Measurements from ENCODE around the gene RAB6C. TPM values are rescaled to one million over a fixed set of nuclear protein-coding genes. Genes with fewer than 3 reads are reported as not detected.
"Not testable (repeated sequence)": the region's sequence is repeated elsewhere in the genome, so short reads cannot be mapped to it uniquely, and the experiment has no call there.

Gene RAB6C
- total RNA-seq, 4 donors from 2014 or later, result not detected

- no peak for DNase-seq
- no peaks in the 10 kb centered on the region for H3K4me1 ChIP-seq
- no peak for TF ChIP-seq POLR2A (IDR thresholded peaks at IDR 0.05)
- no peak for TF ChIP-seq CTCF (IDR thresholded peaks at IDR 0.05)
- H3K27me3 ChIP-seq, result peaks cover 0 to 40% (median 0%) of the 10 kb centered on the region in 4 donors
- H3K9me3 ChIP-seq, result no peaks in the 10 kb centered on the region
- intact Hi-C loops (cut with DNase I), result no loop called here
- H3K36me3 ChIP-seq, result no peaks in the 10 kb centered on the region
- H3K27ac ChIP-seq, result no peak overlapping the region
- H3K4me3 ChIP-seq, result no peak overlapping the region
Measured at GRCh38 chr2:129945557-129945956, 33.9 kb upstream of the RAB6C start.

- peaks cover 0 to 31% (median 0%) of the 10 kb centered on the region in 4 donors for H3K27me3 ChIP-seq
Measured at GRCh38 chr2:129947712-129948111, 31.8 kb upstream of the RAB6C start.

GRCh38 chr2:129956171-129956570 is 23.3 kb upstream of the RAB6C start:
- H3K36me3 ChIP-seq; H3K27ac ChIP-seq; H3K4me3 ChIP-seq; DNase-seq; H3K9me3 ChIP-seq; intact Hi-C loops (cut with DNase I); H3K4me1 ChIP-seq: not testable (repeated sequence)
- H3K27me3 ChIP-seq, result peaks cover 0 to 31% (median 0%) of the 10 kb centered on the region in 4 donors
- WGBS, 2 donors, result 76 to 79% methylated on average over 6 of the region's 6 CpGs

More at GRCh38 chr2:129947712-129948111, 31.8 kb upstream of the RAB6C start:
- H3K4me3 ChIP-seq; intact Hi-C loops (cut with DNase I); H3K27ac ChIP-seq; DNase-seq; H3K36me3 ChIP-seq; H3K9me3 ChIP-seq; H3K4me1 ChIP-seq: not testable (repeated sequence)
- WGBS, 2 donors, result 41 to 59% methylated on average over 2 of the region's 2 CpGs

- H3K36me3 ChIP-seq, result no peaks in the 10 kb centered on the region
- intact Hi-C loops (cut with DNase I), result no loop called here
- H3K9me3 ChIP-seq, result no peaks in the 10 kb centered on the region
- no peak for DNase-seq
- H3K27me3 ChIP-seq, result peaks cover 0 to 40% (median 0%) of the 10 kb centered on the region in 4 donors
- TF ChIP-seq POLR2A (IDR thresholded peaks at IDR 0.05) (no peak), CTCF (IDR thresholded peaks at IDR 0.05) (no peak)
- H3K4me1 ChIP-seq, result no peaks in the 10 kb centered on the region
- 36 to 49% methylated on average over 4 of the region's 4 CpGs for WGBS, 2 donors
- no peak overlapping the region for H3K4me3 ChIP-seq
- no peak overlapping the region for H3K27ac ChIP-seq
Measured at GRCh38 chr2:129957891-129958290, 21.6 kb upstream of the RAB6C start.

- DNase-seq; H3K36me3 ChIP-seq; H3K27ac ChIP-seq; H3K4me1 ChIP-seq; intact Hi-C loops (cut with DNase I); H3K9me3 ChIP-seq; H3K4me3 ChIP-seq: not testable (repeated sequence)
- 50 to 66% methylated on average over 4 of the region's 4 CpGs for WGBS, 2 donors
- H3K27me3 ChIP-seq, result peaks cover 0 to 40% (median 0%) of the 10 kb centered on the region in 4 donors
Measured at GRCh38 chr2:129958736-129959135, 20.7 kb upstream of the RAB6C start.

GRCh38 chr2:129968605-129969004 is 10.9 kb upstream of the RAB6C start:
- intact Hi-C loops (cut with DNase I); H3K9me3 ChIP-seq; DNase-seq; H3K27ac ChIP-seq; H3K4me3 ChIP-seq; H3K36me3 ChIP-seq; H3K4me1 ChIP-seq: not testable (repeated sequence)
- WGBS, 2 donors, result 29 to 37% methylated on average over 4 of the region's 4 CpGs
- peaks cover 0 to 34% (median 0%) of the 10 kb centered on the region in 4 donors for H3K27me3 ChIP-seq

GRCh38 chr2:129975016-129975774 is 4.3 kb upstream of the RAB6C start:
- peaks cover 0 to 9% (median 4%) of the 10 kb centered on the region in 3 donors for H3K4me1 ChIP-seq
- no peak for TF ChIP-seq CTCF (IDR thresholded peaks at IDR 0.05)
- TF ChIP-seq POLR2A (IDR thresholded peaks at IDR 0.05), result no peak
- intact Hi-C loops (cut with DNase I), result no loop called here
- peaks cover 0 to 47% (median 0%) of the 10 kb centered on the region in 4 donors for H3K27me3 ChIP-seq
- no peaks in the 10 kb centered on the region for H3K9me3 ChIP-seq
- no peak overlapping the region for H3K27ac ChIP-seq
- no peak overlapping the region for H3K4me3 ChIP-seq
- WGBS, 2 donors, result 67 to 72% methylated on average over 9 of the region's 9 CpGs
- H3K36me3 ChIP-seq, result no peaks in the 10 kb centered on the region
- DNase-seq, result no peak

GRCh38 chr2:129976969-129977368 is 2.5 kb upstream of the RAB6C start:
- H3K36me3 ChIP-seq, result not testable (repeated sequence)

More at GRCh38 chr2:129976969-129977368, 2.5 kb upstream of the RAB6C start:
- H3K4me3 ChIP-seq; H3K4me1 ChIP-seq; H3K27ac ChIP-seq; DNase-seq; intact Hi-C loops (cut with DNase I); H3K9me3 ChIP-seq: not testable (repeated sequence)
- 47 to 57% methylated on average over 3 of the region's 3 CpGs for WGBS, 2 donors
- peaks cover 0 to 55% (median 0%) of the 10 kb centered on the region in 4 donors for H3K27me3 ChIP-seq
